OCI-M2 (cell line): Measurements from ENCODE around the gene ACAP3.
"Not testable (repeated sequence)": the region's sequence is repeated elsewhere in the genome, so short reads cannot be mapped to it uniquely, and the experiment has no call there.

ENCODE experiments used
- DNase-seq: peaks from one replicate; lab custom pipeline; 2025; ENCODE audit not compliant: unreplicated experiment; lab: John Stamatoyannopoulos, UW

Gene ACAP3

GRCh38 chr1:1248009-1248913 lies 59.5 kb downstream of the ACAP3 start:
- DNase-seq: not testable (repeated sequence)

GRCh38 chr1:1247341-1247913 lies 60.3 kb downstream of the ACAP3 start:
- no peak for DNase-seq

- DNase-seq: no peak
Measured at GRCh38 chr1:1246577-1247340, 61.0 kb downstream of the ACAP3 start, which contains the start of gene C1QTNF12. C1QTNF12 (minus strand) TSS chr1:1246722; CDS start chr1:1246690, 32 bp downstream.

- DNase-seq: no peak
Measured at GRCh38 chr1:1245817-1246576, 61.7 kb downstream of the ACAP3 start.

GRCh38 chr1:1245178-1245816 lies 62.4 kb downstream of the ACAP3 start:
- no peak for DNase-seq

GRCh38 chr1:1244192-1244811 lies 63.4 kb downstream of the ACAP3 start:
- DNase-seq: no peak

- DNase-seq: no peak
Measured at GRCh38 chr1:1243807-1244191, 63.9 kb downstream of the ACAP3 start.

GRCh38 chr1:1243266-1243660 lies 64.5 kb downstream of the ACAP3 start:
- DNase-seq: no peak

- DNase-seq: no peak
Measured at GRCh38 chr1:1242461-1243265, 65.1 kb downstream of the ACAP3 start.
